Measurements from ENCODE around the gene G6PC3.

DNA sequence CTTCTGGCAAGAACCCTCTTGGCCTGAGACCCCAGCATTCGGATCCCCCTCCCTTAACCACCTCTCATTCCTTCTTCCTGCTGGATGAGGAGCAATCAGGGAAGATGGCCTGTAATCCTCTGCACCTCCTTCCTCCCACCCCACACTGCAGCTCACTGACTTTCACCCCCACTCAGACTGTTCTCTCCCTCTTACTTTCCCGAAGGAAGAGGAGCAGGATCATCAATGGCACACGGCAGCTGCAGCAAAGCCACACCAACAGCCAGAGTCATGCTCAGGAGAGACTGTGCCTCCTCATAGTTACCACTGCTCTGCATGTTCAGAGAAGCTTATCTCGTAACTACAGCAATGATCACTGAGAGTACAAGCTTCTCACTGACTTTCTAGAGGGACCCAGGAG, 45.7 kb upstream of the G6PC3 start:
- TF ChIP-seq, protein P1, sequence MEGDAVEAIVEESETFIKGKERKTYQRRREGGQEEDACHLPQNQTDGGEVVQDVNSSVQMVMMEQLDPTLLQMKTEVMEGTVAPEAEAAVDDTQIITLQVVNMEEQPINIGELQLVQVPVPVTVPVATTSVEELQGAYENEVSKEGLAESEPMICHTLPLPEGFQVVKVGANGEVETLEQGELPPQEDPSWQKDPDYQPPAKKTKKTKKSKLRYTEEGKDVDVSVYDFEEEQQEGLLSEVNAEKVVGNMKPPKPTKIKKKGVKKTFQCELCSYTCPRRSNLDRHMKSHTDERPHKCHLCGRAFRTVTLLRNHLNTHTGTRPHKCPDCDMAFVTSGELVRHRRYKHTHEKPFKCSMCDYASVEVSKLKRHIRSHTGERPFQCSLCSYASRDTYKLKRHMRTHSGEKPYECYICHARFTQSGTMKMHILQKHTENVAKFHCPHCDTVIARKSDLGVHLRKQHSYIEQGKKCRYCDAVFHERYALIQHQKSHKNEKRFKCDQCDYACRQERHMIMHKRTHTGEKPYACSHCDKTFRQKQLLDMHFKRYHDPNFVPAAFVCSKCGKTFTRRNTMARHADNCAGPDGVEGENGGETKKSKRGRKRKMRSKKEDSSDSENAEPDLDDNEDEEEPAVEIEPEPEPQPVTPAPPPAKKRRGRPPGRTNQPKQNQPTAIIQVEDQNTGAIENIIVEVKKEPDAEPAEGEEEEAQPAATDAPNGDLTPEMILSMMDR (IDR thresholded peaks at IDR 0.05), result no peak
- TF ChIP-seq POLR2A (IDR thresholded peaks at IDR 0.05), result no peak

Data from esophagus squamous epithelium (tissue), 4 donors.